Ovary (tissue), 3 donors: ENCODE results near the gene IRGM.

Experiments
- POLR2A ChIP-seq: fragments of 450-650 bp; IDR thresholded peaks from one replicate; pipeline ENCODE4 v1.6.1; 2017; ENCODE audit warnings: antibody characterized with exemption, mild to moderate bottlenecking, moderate library complexity
- TF ChIP-seq, protein P1 (sequence below), 3 donors: fragments of 450-650 bp in 2 of 3; fragments of 200-600 bp in 1 of 3; IDR thresholded peaks; one replicate each; pipeline versions ENCODE4 v1.5.1 to v1.8.0; 2016 to 2022; ENCODE audit warnings: antibody characterized with exemption in 3 of 3, mild to moderate bottlenecking in 1 of 3
- donor health status: DM: no; HTN: no; CAD: no.

DNA sequence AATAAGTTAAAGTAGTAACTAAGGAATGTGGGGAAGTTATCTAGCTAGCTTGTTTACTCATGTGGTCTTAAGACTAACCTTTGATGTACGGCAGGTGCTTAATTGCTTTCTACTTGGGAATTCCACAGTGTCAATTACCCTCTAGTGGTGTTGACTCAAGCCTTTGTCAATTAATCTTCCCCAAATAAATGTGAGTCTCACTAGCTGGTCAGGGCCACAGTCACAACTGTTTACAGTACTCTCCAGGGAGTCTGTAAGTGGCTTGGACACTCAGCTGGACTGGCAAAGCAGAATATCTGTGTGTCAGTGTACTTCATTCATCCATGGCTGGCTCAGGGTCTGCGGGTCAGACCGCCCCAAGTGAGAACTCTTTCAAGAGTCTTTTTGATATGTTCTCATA, 37.0 kb upstream of the IRGM start:
- TF ChIP-seq, protein P1, sequence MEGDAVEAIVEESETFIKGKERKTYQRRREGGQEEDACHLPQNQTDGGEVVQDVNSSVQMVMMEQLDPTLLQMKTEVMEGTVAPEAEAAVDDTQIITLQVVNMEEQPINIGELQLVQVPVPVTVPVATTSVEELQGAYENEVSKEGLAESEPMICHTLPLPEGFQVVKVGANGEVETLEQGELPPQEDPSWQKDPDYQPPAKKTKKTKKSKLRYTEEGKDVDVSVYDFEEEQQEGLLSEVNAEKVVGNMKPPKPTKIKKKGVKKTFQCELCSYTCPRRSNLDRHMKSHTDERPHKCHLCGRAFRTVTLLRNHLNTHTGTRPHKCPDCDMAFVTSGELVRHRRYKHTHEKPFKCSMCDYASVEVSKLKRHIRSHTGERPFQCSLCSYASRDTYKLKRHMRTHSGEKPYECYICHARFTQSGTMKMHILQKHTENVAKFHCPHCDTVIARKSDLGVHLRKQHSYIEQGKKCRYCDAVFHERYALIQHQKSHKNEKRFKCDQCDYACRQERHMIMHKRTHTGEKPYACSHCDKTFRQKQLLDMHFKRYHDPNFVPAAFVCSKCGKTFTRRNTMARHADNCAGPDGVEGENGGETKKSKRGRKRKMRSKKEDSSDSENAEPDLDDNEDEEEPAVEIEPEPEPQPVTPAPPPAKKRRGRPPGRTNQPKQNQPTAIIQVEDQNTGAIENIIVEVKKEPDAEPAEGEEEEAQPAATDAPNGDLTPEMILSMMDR (IDR thresholded peaks at IDR 0.05), result no peak
- TF ChIP-seq POLR2A, result no peak
